Activated CD4-positive, alpha-beta memory T cell treated with anti-CD3 and anti-CD28 coated beads, Interleukin-2, amount 10 ng/mL, durations not matched to agents 7 days and 5 days (primary cell): Measurements from ENCODE around the gene AQP3. TPM values are rescaled to one million over a fixed set of nuclear protein-coding genes. Genes with fewer than 3 reads are reported as not detected.
"Not testable (repeated sequence)": the region's sequence is repeated elsewhere in the genome, so short reads cannot be mapped to it uniquely, and the experiment has no call there.

ENCODE experiments used
- CTCF ChIA-PET: fragments of 350-600 bp; sonication (Branson Sonifier 250); formaldehyde crosslinking; loops from one replicate; lab custom pipeline; 2021; ENCODE audit warnings: antibody characterized with exemption, inconsistent platforms; lab: Charles Lee
- POLR2A ChIA-PET: fragments of 350-600 bp; sonication (Branson Sonifier 250); formaldehyde crosslinking; loops from one replicate; lab custom pipeline; 2021; ENCODE audit warnings: antibody characterized with exemption; lab: Charles Lee
- DNase-seq: peaks from one replicate; pipeline ENCODE4 v3.0.0-alpha.2; 2020
- H3K27ac Mint-ChIP-seq: one replicate; pipeline ENCODE4 v1.8.0; 2021; ENCODE audit warnings: mild to moderate bottlenecking, mixed read lengths
- H3K27me3 Mint-ChIP-seq: one replicate; pipeline ENCODE4 v1.8.0; 2021; ENCODE audit warnings: mixed read lengths
- H3K36me3 Mint-ChIP-seq: one replicate; pipeline ENCODE4 v1.8.0; 2021; ENCODE audit warnings: low read depth, mixed read lengths
- H3K4me1 Mint-ChIP-seq: one replicate; pipeline ENCODE4 v1.8.0; 2021; ENCODE audit warnings: mixed read lengths
- H3K4me3 Mint-ChIP-seq: one replicate; pipeline ENCODE4 v1.8.0; 2021; ENCODE audit warnings: mild to moderate bottlenecking, mixed read lengths
- H3K9me3 Mint-ChIP-seq: one replicate; pipeline ENCODE4 v1.8.0; 2021; ENCODE audit warnings: mixed read lengths
- total RNA-seq, 2 experiments: library from RNA; stranded (reverse); gene quantifications; one replicate each; pipeline ENCODE4 v1.2.3, GENCODE V29; 2021

AQP3 gene
- total RNA-seq, 2 experiments from 2014 or later: 162 to 167 TPM

- Mint-ChIP-seq H3K4me1 (peaks cover 10% of the 10 kb centered on the region), H3K36me3 (no peaks in the 10 kb centered on the region), H3K9me3 (no peaks in the 10 kb centered on the region), H3K27me3 (no peaks in the 10 kb centered on the region), H3K27ac (no peak overlapping the region), H3K4me3 (no peak overlapping the region)
- no peak for DNase-seq
- CTCF ChIA-PET: interaction anchor here (0.7 kb wide), 1 partner anchor 65 kb away, joined by 3 read pairs; no protein-coding TSS in a partner anchor
- POLR2A ChIA-PET: no interaction called here
Measured at GRCh38 chr9:33425128-33425533, 22.3 kb downstream of the AQP3 start.

- CTCF ChIA-PET: not testable (repeated sequence)
Measured at GRCh38 chr9:33424492-33424891, 22.9 kb downstream of the AQP3 start.

GRCh38 chr9:33424043-33424442, 23.4 kb downstream of the AQP3 start:
- DNase-seq, H3K27me3 Mint-ChIP-seq, H3K36me3 Mint-ChIP-seq, H3K27ac Mint-ChIP-seq, POLR2A ChIA-PET, CTCF ChIA-PET, H3K9me3 Mint-ChIP-seq, H3K4me3 Mint-ChIP-seq: not testable (repeated sequence)
- H3K4me1 Mint-ChIP-seq: peaks cover 17% of the 10 kb centered on the region

More at GRCh38 chr9:33424492-33424891, 22.9 kb downstream of the AQP3 start:
- H3K9me3 Mint-ChIP-seq, POLR2A ChIA-PET, DNase-seq, H3K36me3 Mint-ChIP-seq, H3K4me3 Mint-ChIP-seq, H3K27me3 Mint-ChIP-seq, H3K27ac Mint-ChIP-seq: not testable (repeated sequence)
- peaks cover 14% of the 10 kb centered on the region for H3K4me1 Mint-ChIP-seq

GRCh38 chr9:33419708-33420303, 27.6 kb downstream of the AQP3 start:
- ChIA-PET CTCF (interaction anchor here (1.6 to 11.8 kb wide), 2 partner anchors 21 to 29 kb away, joined by 5 to 278 read pairs; partner anchors contain the start of gene AQP3), POLR2A (no interaction called here)
- DNase-seq: no peak
- H3K36me3 Mint-ChIP-seq: no peaks in the 10 kb centered on the region
- no peaks in the 10 kb centered on the region for H3K27me3 Mint-ChIP-seq
- H3K4me1 Mint-ChIP-seq: peaks cover 51% of the 10 kb centered on the region
- H3K27ac Mint-ChIP-seq: no peak overlapping the region
- H3K4me3 Mint-ChIP-seq: no peak overlapping the region
- H3K9me3 Mint-ChIP-seq: no peaks in the 10 kb centered on the region

GRCh38 chr9:33418090-33418489, 29.3 kb downstream of the AQP3 start:
- Mint-ChIP-seq H3K36me3 (no peaks in the 10 kb centered on the region), H3K27ac (peak overlapping the region; percentile 95), H3K4me3 (no peak overlapping the region), H3K27me3 (no peaks in the 10 kb centered on the region), H3K9me3 (no peaks in the 10 kb centered on the region), H3K4me1 (peaks cover 60% of the 10 kb centered on the region)
- no peak for DNase-seq
- CTCF ChIA-PET: interaction anchor here (4.2 to 11.8 kb wide), 4 partner anchors 14 to 55 kb away, joined by 43 to 278 read pairs (median 63); partner anchors contain the start of genes AQP3, AQP7 and NOL6
- POLR2A ChIA-PET: interaction anchor here (1.1 to 4.5 kb wide), 4 partner anchors 24 to 55 kb away, joined by 3 to 31 read pairs (median 14); partner anchors contain the start of gene NOL6

- POLR2A ChIA-PET: interaction anchor here (0.8 to 4.5 kb wide), 7 partner anchors 25 to 127 kb away, joined by 3 to 75 read pairs (median 23); partner anchors contain the start of genes AQP3, NFX1 and NOL6
- peak; percentile 58 for DNase-seq
- H3K27ac Mint-ChIP-seq: peak overlapping the region; percentile 95
Measured at GRCh38 chr9:33416996-33417395, 30.4 kb downstream of the AQP3 start.

GRCh38 chr9:33415501-33416038, 31.8 kb downstream of the AQP3 start:
- H3K27me3 Mint-ChIP-seq: no peaks in the 10 kb centered on the region
- peak; percentile 96 for DNase-seq
- peaks cover 60% of the 10 kb centered on the region for H3K4me1 Mint-ChIP-seq
- CTCF ChIA-PET: interaction anchor here (0.5 to 11.8 kb wide), 30 partner anchors 9 to 448 kb away, joined by 3 to 278 read pairs (median 4); partner anchors contain the start of genes AQP3, AQP7, B4GALT1 and NFX1
- peak overlapping the region; percentile 49 for H3K4me3 Mint-ChIP-seq
- H3K36me3 Mint-ChIP-seq: no peaks in the 10 kb centered on the region
- no peaks in the 10 kb centered on the region for H3K9me3 Mint-ChIP-seq
- peak overlapping the region; percentile 95 for H3K27ac Mint-ChIP-seq
- POLR2A ChIA-PET: interaction anchor here (0.7 to 4.5 kb wide), 18 partner anchors 11 to 127 kb away, joined by 3 to 75 read pairs (median 7); partner anchors contain the start of genes AQP3, NFX1 and NOL6

More at GRCh38 chr9:33416996-33417395, 30.4 kb downstream of the AQP3 start:
- CTCF ChIA-PET: interaction anchor here (1.0 to 11.8 kb wide), 9 partner anchors 13 to 84 kb away, joined by 3 to 278 read pairs (median 35); partner anchors contain the start of genes AQP3, AQP7 and NOL6
- Mint-ChIP-seq H3K4me3 (peak overlapping the region; percentile 10), H3K27me3 (no peaks in the 10 kb centered on the region), H3K4me1 (peaks cover 60% of the 10 kb centered on the region), H3K9me3 (no peaks in the 10 kb centered on the region), H3K36me3 (no peaks in the 10 kb centered on the region)

- no peak for DNase-seq
- peaks cover 54% of the 10 kb centered on the region for H3K4me1 Mint-ChIP-seq
Measured at GRCh38 chr9:33414889-33415500, 32.4 kb downstream of the AQP3 start.

GRCh38 chr9:33414268-33414667, 33.1 kb downstream of the AQP3 start:
- POLR2A ChIA-PET: interaction anchor here (1.9 to 4.5 kb wide), 5 partner anchors 23 to 59 kb away, joined by 8 to 75 read pairs (median 31); partner anchors contain the start of genes AQP3 and NOL6
- CTCF ChIA-PET: interaction anchor here (1.3 to 11.8 kb wide), 8 partner anchors 10 to 94 kb away, joined by 3 to 278 read pairs (median 33); partner anchors contain the start of genes AQP3 and AQP7
- H3K4me3 Mint-ChIP-seq: no peak overlapping the region
- H3K4me1 Mint-ChIP-seq: peaks cover 50% of the 10 kb centered on the region
- DNase-seq: no peak
- no peaks in the 10 kb centered on the region for H3K27me3 Mint-ChIP-seq
- H3K27ac Mint-ChIP-seq: peak overlapping the region; percentile 95
- H3K36me3 Mint-ChIP-seq: no peaks in the 10 kb centered on the region
- no peaks in the 10 kb centered on the region for H3K9me3 Mint-ChIP-seq

More at GRCh38 chr9:33414889-33415500, 32.4 kb downstream of the AQP3 start:
- H3K27ac Mint-ChIP-seq: peak overlapping the region; percentile 95
- no peaks in the 10 kb centered on the region for H3K9me3 Mint-ChIP-seq
- ChIA-PET CTCF (interaction anchor here (0.8 to 11.8 kb wide), 22 partner anchors 8 to 401 kb away, joined by 3 to 278 read pairs (median 6); partner anchors contain the start of genes AQP3, AQP7, NFX1 and NOL6), POLR2A (interaction anchor here (0.7 to 4.5 kb wide), 16 partner anchors 10 to 127 kb away, joined by 3 to 75 read pairs (median 8); partner anchors contain the start of genes AQP3, NFX1 and NOL6)
- H3K4me3 Mint-ChIP-seq: peak overlapping the region; percentile 49
- H3K27me3 Mint-ChIP-seq: no peaks in the 10 kb centered on the region
- no peaks in the 10 kb centered on the region for H3K36me3 Mint-ChIP-seq

- H3K27ac Mint-ChIP-seq: no peak overlapping the region
- H3K36me3 Mint-ChIP-seq: no peaks in the 10 kb centered on the region
- ChIA-PET CTCF (interaction anchor here (3.7 to 6.5 kb wide), 2 partner anchors 44 to 59 kb away, joined by 22 to 45 read pairs; no protein-coding TSS in a partner anchor), POLR2A (interaction anchor here (0.7 to 1.0 kb wide), 2 partner anchors 66 to 121 kb away, joined by 3 read pairs; no protein-coding TSS in a partner anchor)
- DNase-seq: no peak
- H3K9me3 Mint-ChIP-seq: no peaks in the 10 kb centered on the region
- no peak overlapping the region for H3K4me3 Mint-ChIP-seq
- H3K4me1 Mint-ChIP-seq: peaks cover 10% of the 10 kb centered on the region
- no peaks in the 10 kb centered on the region for H3K27me3 Mint-ChIP-seq
Measured at GRCh38 chr9:33408087-33408486, 39.3 kb downstream of the AQP3 start.

GRCh38 chr9:33407061-33407460, 40.3 kb downstream of the AQP3 start:
- no peak overlapping the region for H3K27ac Mint-ChIP-seq
- H3K27me3 Mint-ChIP-seq: no peaks in the 10 kb centered on the region
- H3K4me1 Mint-ChIP-seq: peaks cover 10% of the 10 kb centered on the region
- H3K9me3 Mint-ChIP-seq: no peaks in the 10 kb centered on the region
- DNase-seq: no peak
- H3K36me3 Mint-ChIP-seq: no peaks in the 10 kb centered on the region
- ChIA-PET POLR2A (no interaction called here), CTCF (interaction anchor here (1.0 to 6.5 kb wide), 3 partner anchors 9 to 60 kb away, joined by 5 to 45 read pairs (median 7); no protein-coding TSS in a partner anchor)
- H3K4me3 Mint-ChIP-seq: no peak overlapping the region

GRCh38 chr9:33404788-33405362, 42.5 kb downstream of the AQP3 start:
- ChIA-PET POLR2A (interaction anchor here (0.6 to 2.6 kb wide), 5 partner anchors 10 to 62 kb away, joined by 3 to 11 read pairs (median 4); no protein-coding TSS in a partner anchor), CTCF (interaction anchor here (0.9 to 6.5 kb wide), 7 partner anchors 11 to 317 kb away, joined by 3 to 65 read pairs (median 15); partner anchors contain the start of genes AQP3 and NOL6)
- Mint-ChIP-seq H3K27ac (no peak overlapping the region), H3K4me1 (peaks cover 10% of the 10 kb centered on the region), H3K36me3 (no peaks in the 10 kb centered on the region), H3K4me3 (no peak overlapping the region), H3K27me3 (no peaks in the 10 kb centered on the region), H3K9me3 (no peaks in the 10 kb centered on the region)
- DNase-seq: no peak
